ENCODE results near the gene HSDL2. TPM values are rescaled to one million over a fixed set of nuclear protein-coding genes. Genes with fewer than 3 reads are reported as not detected.

Gene HSDL2
- total RNA-seq, 1 experiment from 2014 or later, result 37.0 TPM

GRCh38 chr9:112334432-112334841 is 45.5 kb upstream of the HSDL2 start:
- no TSS peak for BruUV-seq (replicated peaks)
- no peaks in the 10 kb centered on the region for H3K27me3 ChIP-seq (ENCODE audit: low read length)
- H3K4me3 ChIP-seq (ENCODE audit: low read length), result peak overlapping the region; percentile 88
- H3K27ac ChIP-seq (ENCODE audit: low read length), result peak overlapping the region; percentile 82
- peaks cover 37% of the 10 kb centered on the region for H3K79me2 ChIP-seq (ENCODE audit: low read length)
- peak overlapping the region; percentile 90 for H2AFZ ChIP-seq (ENCODE audit: low read length)
- peak overlapping the region; percentile 93 for H3K4me2 ChIP-seq (ENCODE audit: low read length)
- ATAC-seq, result no peak
- intact Hi-C loops (cut with micrococcal nuclease), result loop anchor here (2.0 kb wide), 3 partner anchors 26 to 238 kb away; no protein-coding TSS in a partner anchor
- H3K36me3 ChIP-seq (ENCODE audit: low read depth, low read length), result no peaks in the 10 kb centered on the region
- no peaks in the 10 kb centered on the region for H3K9me2 ChIP-seq (replicated peaks; ENCODE audit: low read length)
- no peaks in the 10 kb centered on the region for H3K9me3 ChIP-seq (ENCODE audit: low read length)
- DNase-seq, result peak; percentile 32
- peaks cover 11% of the 10 kb centered on the region for H4K20me1 ChIP-seq (ENCODE audit: low read length)
- ChIA-PET POLR2A (ENCODE audit: unreplicated experiment) (no interaction called here), CTCF (no interaction called here)
- peak overlapping the region; percentile 92 for H3K9ac ChIP-seq (ENCODE audit: low read length)
- no peak for TF ChIP-seq EZH2phosphoT487 (IDR thresholded peaks at IDR 0.05; ENCODE audit: borderline replicate concordance, low read length)
- no peak for TF ChIP-seq CTCF (conservative IDR thresholded peaks at IDR 0.05; ENCODE audit: low read depth, low read length)
- TF ChIP-seq EZH2 (IDR thresholded peaks at IDR 0.05; ENCODE audit: low read length, unreplicated experiment), result no peak
- peaks cover 22% of the 10 kb centered on the region for H3K4me1 ChIP-seq (ENCODE audit: insufficient read depth, low read length)
- no peaks in the 10 kb centered on the region for H3F3A ChIP-seq (ENCODE audit: low read length, unreplicated experiment)

GRCh38 chr9:112337547-112337946 is 42.4 kb upstream of the HSDL2 start:
- TF ChIP-seq EZH2phosphoT487 (IDR thresholded peaks at IDR 0.05; ENCODE audit: borderline replicate concordance, low read length), result no peak
- TF ChIP-seq EZH2 (IDR thresholded peaks at IDR 0.05; ENCODE audit: low read length, unreplicated experiment), result no peak
- TF ChIP-seq CTCF (conservative IDR thresholded peaks at IDR 0.05; ENCODE audit: low read depth, low read length), result no peak
- POLR2A ChIA-PET (ENCODE audit: unreplicated experiment), result no interaction called here
- H3K27ac ChIP-seq (ENCODE audit: low read length), result no peak overlapping the region
- no peaks in the 10 kb centered on the region for H3K9me2 ChIP-seq (replicated peaks; ENCODE audit: low read length)
- H2AFZ ChIP-seq (ENCODE audit: low read length), result no peak overlapping the region
- H3K4me2 ChIP-seq (ENCODE audit: low read length), result no peak overlapping the region
- no peak for DNase-seq
- CTCF ChIA-PET, result no interaction called here
- peaks cover 5% of the 10 kb centered on the region for H3K79me2 ChIP-seq (ENCODE audit: low read length)
- no peaks in the 10 kb centered on the region for H3K27me3 ChIP-seq (ENCODE audit: low read length)
- no peaks in the 10 kb centered on the region for H3K9me3 ChIP-seq (ENCODE audit: low read length)
- no peak overlapping the region for H3K4me3 ChIP-seq (ENCODE audit: low read length)
- no peak overlapping the region for H3K9ac ChIP-seq (ENCODE audit: low read length)
- H3K36me3 ChIP-seq (ENCODE audit: low read depth, low read length), result no peaks in the 10 kb centered on the region
- H3K4me1 ChIP-seq (ENCODE audit: insufficient read depth, low read length), result peaks cover 22% of the 10 kb centered on the region
- intact Hi-C loops (cut with micrococcal nuclease), result no loop called here
- H3F3A ChIP-seq (ENCODE audit: low read length, unreplicated experiment), result no peaks in the 10 kb centered on the region
- no TSS peak for BruUV-seq (replicated peaks)
- no peak for ATAC-seq
- H4K20me1 ChIP-seq (ENCODE audit: low read length), result no peaks in the 10 kb centered on the region

- no peaks in the 10 kb centered on the region for H3K9me2 ChIP-seq (replicated peaks; ENCODE audit: low read length)
- no peak overlapping the region for H3K9ac ChIP-seq (ENCODE audit: low read length)
- BruUV-seq (replicated peaks), result no TSS peak
- H3K9me3 ChIP-seq (ENCODE audit: low read length), result no peaks in the 10 kb centered on the region
- no peaks in the 10 kb centered on the region for H4K20me1 ChIP-seq (ENCODE audit: low read length)
- H3K4me3 ChIP-seq (ENCODE audit: low read length), result no peak overlapping the region
- no peak overlapping the region for H2AFZ ChIP-seq (ENCODE audit: low read length)
- H3K27ac ChIP-seq (ENCODE audit: low read length), result no peak overlapping the region
- H3K36me3 ChIP-seq (ENCODE audit: low read depth, low read length), result no peaks in the 10 kb centered on the region
- no peak for DNase-seq
- no peak overlapping the region for H3K4me2 ChIP-seq (ENCODE audit: low read length)
- peaks cover 22% of the 10 kb centered on the region for H3K4me1 ChIP-seq (ENCODE audit: insufficient read depth, low read length)
- CTCF ChIA-PET, result no interaction called here
- no peaks in the 10 kb centered on the region for H3F3A ChIP-seq (ENCODE audit: low read length, unreplicated experiment)
- intact Hi-C loops (cut with micrococcal nuclease), result no loop called here
- no peaks in the 10 kb centered on the region for H3K79me2 ChIP-seq (ENCODE audit: low read length)
- POLR2A ChIA-PET (ENCODE audit: unreplicated experiment), result no interaction called here
- no peak for TF ChIP-seq EZH2phosphoT487 (IDR thresholded peaks at IDR 0.05; ENCODE audit: borderline replicate concordance, low read length)
- TF ChIP-seq EZH2 (IDR thresholded peaks at IDR 0.05; ENCODE audit: low read length, unreplicated experiment), result no peak
- no peak for TF ChIP-seq CTCF (conservative IDR thresholded peaks at IDR 0.05; ENCODE audit: low read depth, low read length)
- no peaks in the 10 kb centered on the region for H3K27me3 ChIP-seq (ENCODE audit: low read length)
- ATAC-seq, result no peak; the same call in 1 of the 2 replicates
These were observed 41.3 kb upstream of the HSDL2 start for GRCh38 chr9:112338561-112338960.

Measured in PC-3 (cell line).